Neural progenitor cell (in vitro differentiated cells): ENCODE data around the gene WDFY2.

Experiments used
- EZH2 ChIP-seq: fragments of 200-600 bp; sonication (generic); IDR thresholded peaks from 2 replicates; pipeline ENCODE4 v1.6.1; 2017; ENCODE audit warnings: antibody characterized with exemption, mild to moderate bottlenecking, moderate library complexity
- TF ChIP-seq, protein P1 (sequence below): fragments of 200-600 bp; sonication (generic); IDR thresholded peaks from 2 replicates; pipeline ENCODE4 v1.5.1; 2017; ENCODE audit warnings: antibody characterized with exemption, mild to moderate bottlenecking

- TF ChIP-seq, protein P1, sequence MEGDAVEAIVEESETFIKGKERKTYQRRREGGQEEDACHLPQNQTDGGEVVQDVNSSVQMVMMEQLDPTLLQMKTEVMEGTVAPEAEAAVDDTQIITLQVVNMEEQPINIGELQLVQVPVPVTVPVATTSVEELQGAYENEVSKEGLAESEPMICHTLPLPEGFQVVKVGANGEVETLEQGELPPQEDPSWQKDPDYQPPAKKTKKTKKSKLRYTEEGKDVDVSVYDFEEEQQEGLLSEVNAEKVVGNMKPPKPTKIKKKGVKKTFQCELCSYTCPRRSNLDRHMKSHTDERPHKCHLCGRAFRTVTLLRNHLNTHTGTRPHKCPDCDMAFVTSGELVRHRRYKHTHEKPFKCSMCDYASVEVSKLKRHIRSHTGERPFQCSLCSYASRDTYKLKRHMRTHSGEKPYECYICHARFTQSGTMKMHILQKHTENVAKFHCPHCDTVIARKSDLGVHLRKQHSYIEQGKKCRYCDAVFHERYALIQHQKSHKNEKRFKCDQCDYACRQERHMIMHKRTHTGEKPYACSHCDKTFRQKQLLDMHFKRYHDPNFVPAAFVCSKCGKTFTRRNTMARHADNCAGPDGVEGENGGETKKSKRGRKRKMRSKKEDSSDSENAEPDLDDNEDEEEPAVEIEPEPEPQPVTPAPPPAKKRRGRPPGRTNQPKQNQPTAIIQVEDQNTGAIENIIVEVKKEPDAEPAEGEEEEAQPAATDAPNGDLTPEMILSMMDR = no peak
- no peak for TF ChIP-seq EZH2
These were observed 91.1 kb downstream of the WDFY2 start for GRCh38 chr13:51675385-51675784.
